H9 (cell line): ENCODE data around the gene FEZ2. TPM values are rescaled to one million over a fixed set of nuclear protein-coding genes. Genes with fewer than 3 reads are reported as not detected.

ENCODE experiments used
- DNase-seq: peaks from one replicate; pipeline ENCODE4 v3.0.0-alpha.2; 2017
- H2AFZ ChIP-seq: one replicate; pipeline ENCODE4 v1.6.1; 2013; ENCODE audit warnings: mild to moderate bottlenecking, low read length, control low read depth, moderate library complexity
- H2AK5ac ChIP-seq: 2 replicates; pipeline ENCODE4 v1.6.1; 2013; ENCODE audit warnings: low read length, control low read depth, mixed read lengths; ENCODE audit not compliant: insufficient read length
- H2BK120ac ChIP-seq: one replicate; pipeline ENCODE4 v1.6.1; 2013; ENCODE audit warnings: low read depth, mild to moderate bottlenecking, low read length, control low read depth, inconsistent platforms; ENCODE audit not compliant: poor library complexity, severe bottlenecking
- H2BK12ac ChIP-seq: 2 replicates; pipeline ENCODE4 v1.6.1; 2013; ENCODE audit warnings: low read length, control low read depth, mixed read lengths, low read depth; ENCODE audit not compliant: insufficient read length
- H2BK15ac ChIP-seq: 2 replicates; pipeline ENCODE4 v1.6.1; 2013; ENCODE audit warnings: low read depth, low read length, control low read depth
- H2BK20ac ChIP-seq: one replicate; pipeline ENCODE4 v1.6.1; 2013; ENCODE audit warnings: low read depth, mild to moderate bottlenecking, low read length, control low read depth, inconsistent platforms; ENCODE audit not compliant: poor library complexity, severe bottlenecking
- H2BK5ac ChIP-seq: 2 replicates; pipeline ENCODE4 v1.6.1; 2013; ENCODE audit warnings: low read length, control low read depth, mixed read lengths; ENCODE audit not compliant: insufficient read length
- H3K14ac ChIP-seq: 2 replicates; pipeline ENCODE4 v1.6.1; 2013; ENCODE audit warnings: low read length, control low read depth; ENCODE audit not compliant: insufficient read depth
- H3K18ac ChIP-seq: 2 replicates; pipeline ENCODE4 v1.6.1; 2013; ENCODE audit warnings: low read depth, mild to moderate bottlenecking, mixed read lengths, low read length, control low read depth; ENCODE audit not compliant: insufficient read length
- H3K23ac ChIP-seq: 2 replicates; pipeline ENCODE4 v1.6.1; 2013; ENCODE audit warnings: low read length, control low read depth, mixed read lengths, low read depth; ENCODE audit not compliant: insufficient read length
- H3K23me2 ChIP-seq: 2 replicates; pipeline ENCODE4 v1.6.1; 2013; ENCODE audit warnings: low read depth, mild to moderate bottlenecking, mixed read lengths, low read length, control low read depth; ENCODE audit not compliant: insufficient read length, poor library complexity, severe bottlenecking
- H3K27ac ChIP-seq: 2 replicates; pipeline ENCODE4 v1.5.1; 2013; ENCODE audit warnings: low read length, control low read depth, mixed read lengths, low read depth; ENCODE audit not compliant: insufficient read length
- H3K27me3 ChIP-seq: 2 replicates; pipeline ENCODE4 v1.6.1; 2013; ENCODE audit warnings: low read length, control low read depth, inconsistent platforms; ENCODE audit not compliant: insufficient read depth
- H3K4ac ChIP-seq: 2 replicates; pipeline ENCODE4 v1.6.1; 2013; ENCODE audit warnings: low read depth, mild to moderate bottlenecking, control low read depth, inconsistent platforms, low read length, moderate library complexity
- H3K4me1 ChIP-seq: 2 replicates; pipeline ENCODE4 v1.6.1; 2013; ENCODE audit warnings: low read length, control low read depth, inconsistent platforms; ENCODE audit not compliant: insufficient read depth
- H3K4me2 ChIP-seq: 2 replicates; pipeline ENCODE4 v1.6.1; 2013; ENCODE audit warnings: low read length, control low read depth, mixed read lengths; ENCODE audit not compliant: insufficient read length, insufficient read depth
- H3K56ac ChIP-seq: 2 replicates; pipeline ENCODE4 v1.6.1; 2013; ENCODE audit warnings: low read depth, mild to moderate bottlenecking, mixed read lengths, low read length, control low read depth; ENCODE audit not compliant: insufficient read length
- H3K79me1 ChIP-seq: 2 replicates; pipeline ENCODE4 v1.6.1; 2013; ENCODE audit warnings: low read depth, mild to moderate bottlenecking, moderate library complexity, low read length, control low read depth, inconsistent platforms; ENCODE audit not compliant: insufficient read depth, poor library complexity, severe bottlenecking
- H3K79me2 ChIP-seq: 2 replicates; pipeline ENCODE4 v1.6.1; 2013; ENCODE audit warnings: low read length, control low read depth, inconsistent platforms; ENCODE audit not compliant: insufficient read depth
- H3K9ac ChIP-seq: 2 replicates; pipeline ENCODE4 v1.6.1; 2013; ENCODE audit warnings: low read length, control low read depth, mixed read lengths; ENCODE audit not compliant: insufficient read length; ENCODE audit errors: extremely low read depth
- H3K9me3 ChIP-seq: one replicate; pipeline ENCODE4 v1.6.1; 2013; ENCODE audit warnings: low read depth, low read length, inconsistent platforms; ENCODE audit not compliant: control insufficient read depth
- H3T11ph ChIP-seq: one replicate; pipeline ENCODE4 v1.6.1; 2013; ENCODE audit warnings: mild to moderate bottlenecking, low read length, control low read depth, inconsistent platforms
- H4K20me1 ChIP-seq: one replicate; pipeline ENCODE4 v1.6.1; 2013; ENCODE audit not compliant: control insufficient read depth, insufficient read length, insufficient read depth
- H4K5ac ChIP-seq: 2 replicates; pipeline ENCODE4 v1.6.1; 2013; ENCODE audit warnings: low read depth, mild to moderate bottlenecking, mixed read lengths, low read length, control low read depth; ENCODE audit not compliant: insufficient read length
- H4K8ac ChIP-seq: replicated peaks from 2 replicates; pipeline ENCODE4 v1.6.1; 2013; ENCODE audit warnings: low read length, control low read depth, mixed read lengths, low read depth; ENCODE audit not compliant: insufficient read length
- H4K91ac ChIP-seq: 2 replicates; pipeline ENCODE4 v1.6.1; 2013; ENCODE audit warnings: low read depth, mild to moderate bottlenecking, moderate library complexity, mixed read lengths, low read length, control low read depth; ENCODE audit not compliant: insufficient read length
- H3K27ac Mint-ChIP-seq, 3 experiments: 2 replicates in 2 of 3; 3 replicates in 1 of 3; pipeline ENCODE4 v1.8.0; 2020 to 2021; ENCODE audit warnings: mixed read lengths in 3 of 3, mild to moderate bottlenecking in 1 of 3, moderate library complexity in 1 of 3
- H3K27me3 Mint-ChIP-seq: 2 replicates; pipeline ENCODE4 v1.8.0; 2021; ENCODE audit warnings: low read depth, mild to moderate bottlenecking, moderate library complexity, mixed read lengths
- H3K36me3 Mint-ChIP-seq, 3 experiments: 2 replicates in 2 of 3; 3 replicates in 1 of 3; pipeline ENCODE4 v1.8.0; 2020 to 2021; ENCODE audit warnings: low read depth in 3 of 3, mixed read lengths in 3 of 3; ENCODE audit not compliant: insufficient read depth in 1 of 3
- H3K4me1 Mint-ChIP-seq, 2 experiments: 2 replicates each; pipeline ENCODE4 v1.8.0; 2020; ENCODE audit warnings: mixed read lengths in 2 of 2
- H3K4me3 Mint-ChIP-seq, 2 experiments: 2 replicates in 1 of 2; 3 replicates in 1 of 2; pipeline ENCODE4 v1.8.0; 2020 to 2021; ENCODE audit warnings: mild to moderate bottlenecking in 2 of 2, mixed read lengths in 2 of 2, moderate library complexity in 1 of 2
- H3K9me3 Mint-ChIP-seq, 2 experiments: 2 replicates in 1 of 2; 3 replicates in 1 of 2; pipeline ENCODE4 v1.8.0; 2020; ENCODE audit warnings: mild to moderate bottlenecking in 2 of 2, mixed read lengths in 2 of 2, moderate library complexity in 1 of 2
- CTCF ChIP-seq: fragments of 200-600 bp; sonication (generic); conservative IDR thresholded peaks from 3 replicates; pipeline ENCODE4 v1.8.0; 2021; ENCODE audit warnings: antibody characterized with exemption, mild to moderate bottlenecking
- WGBS: extraction: QIAGEN DNeasy Blood & Tissue Kit; methylation state at CpG from one replicate; pipeline ENCODE4 v1.1.7; 2013; ENCODE audit warnings: missing lambda C conversion rate, low lambda C conversion rate, mixed read lengths; ENCODE audit not compliant: insufficient read length; ENCODE audit errors: extremely low coverage; 5-methylcytosine and 5-hydroxymethylcytosine counted together
- long read RNA-seq: library from polyadenylated mRNA; unstranded; transcript quantifications from one replicate; pipeline ENCODE4 v2.0.0, GENCODE V29; 2020
- total RNA-seq: library from RNA; stranded (reverse); gene quantifications from 2 replicates; pipeline ENCODE4 v1.2.1, GENCODE V29; 2021

Gene FEZ2
- 22.0 and 27.7 TPM in 2 replicates for total RNA-seq
- long read RNA-seq, partial matches to known transcripts, result 0 of 3 reads
- long read RNA-seq, other reads (novel, unspliced or antisense), result 3 of 3 reads

- Histone ChIP-seq H3K4me1 (peaks cover 3% of the 10 kb centered on the region; the same call in 1 of the 2 replicates), H3K27me3 (no peaks in the 10 kb centered on the region), H2BK20ac (no peak within 1 kb of the TSS), H3K23me2 (peaks cover 4% of the 10 kb centered on the region), H3K56ac (no peak within 1 kb of the TSS), H3K9ac (peak within 1 kb of the TSS; percentile 44), H2BK5ac (no peak within 1 kb of the TSS), H3K18ac (no peak within 1 kb of the TSS), H2BK15ac (no peak within 1 kb of the TSS), H3K79me2 (peaks cover 4% of the 10 kb centered on the region; the same call in 1 of the 2 replicates), H3K14ac (no peak within 1 kb of the TSS), H3K4me2 (peak within 1 kb of the TSS; percentile 81), H4K91ac (no peak within 1 kb of the TSS), H3T11ph (no peak within 1 kb of the TSS), H4K20me1 (no peaks in the 10 kb centered on the region), H2AFZ (no peak within 1 kb of the TSS), H3K23ac (no peak within 1 kb of the TSS), H4K8ac (no peak within 1 kb of the TSS), H3K9me3 (no peaks in the 10 kb centered on the region), H2BK120ac (no peak within 1 kb of the TSS), H3K79me1 (no peaks in the 10 kb centered on the region), H4K5ac (no peak within 1 kb of the TSS), H3K27ac (no peak within 1 kb of the TSS), H3K4ac (no peak within 1 kb of the TSS), H2AK5ac (no peak within 1 kb of the TSS), H2BK12ac (no peak within 1 kb of the TSS)
- peak within 1 kb of the TSS in 2 of 3 experiments; percentile 15 to 48; a peak in 3 of 7 replicates for H3K27ac Mint-ChIP-seq
- H3K4me3 Mint-ChIP-seq, result peak within 1 kb of the TSS; percentile 70 to 79
- no peak for TF ChIP-seq CTCF
- no peaks in the 10 kb centered on the region for H3K9me3 Mint-ChIP-seq
- peaks cover 4 to 28% (median 21%) of the 10 kb centered on the region in 3 experiments for H3K36me3 Mint-ChIP-seq
- DNase-seq, result peak; percentile 91
- WGBS, result no CpG with 5 or more reads among the region's 81 CpGs
- H3K27me3 Mint-ChIP-seq, result peaks cover 20% of the 10 kb centered on the region
- peaks cover 25 to 34% of the 10 kb centered on the region in 2 experiments for H3K4me1 Mint-ChIP-seq
Observed at GRCh38 chr2:36597532-36598377, at the start of gene FEZ2. Gene FEZ2 (minus strand): TSS chr2:36598168. CDS start chr2:36598142, 26 bp downstream.
